Gastroesophageal sphincter (tissue), 3 donors: Measurements from ENCODE around the gene PCSK4.

Experiments used
- EP300 ChIP-seq: sonication (generic); formaldehyde crosslinking; IDR thresholded peaks from one replicate; pipeline ENCODE4 v1.6.1; 2017; ENCODE audit warnings: antibody characterized with exemption, mild to moderate bottlenecking
- POLR2A ChIP-seq, 2 donors: fragments of 450-650 bp; IDR thresholded peaks; one replicate each; pipeline ENCODE4 v1.6.1; 2017; ENCODE audit warnings: antibody characterized with exemption in 2 of 2, mild to moderate bottlenecking in 2 of 2, moderate library complexity in 1 of 2
- POLR2AphosphoS5 ChIP-seq: sonication (generic); formaldehyde crosslinking; IDR thresholded peaks from one replicate; pipeline ENCODE4 v1.6.1; 2017; ENCODE audit warnings: antibody characterized with exemption
- TF ChIP-seq, protein P1 (sequence below), 4 experiments: fragments of 200-600 bp in 2 of 4; fragments of 450-650 bp in 2 of 4; sonication (generic) in 1 of 4; IDR thresholded peaks; one replicate each; pipeline ENCODE4 v1.5.1; 2017 to 2019; ENCODE audit warnings: antibody characterized with exemption in 4 of 4, mild to moderate bottlenecking in 2 of 4, moderate library complexity in 2 of 4

DNA sequence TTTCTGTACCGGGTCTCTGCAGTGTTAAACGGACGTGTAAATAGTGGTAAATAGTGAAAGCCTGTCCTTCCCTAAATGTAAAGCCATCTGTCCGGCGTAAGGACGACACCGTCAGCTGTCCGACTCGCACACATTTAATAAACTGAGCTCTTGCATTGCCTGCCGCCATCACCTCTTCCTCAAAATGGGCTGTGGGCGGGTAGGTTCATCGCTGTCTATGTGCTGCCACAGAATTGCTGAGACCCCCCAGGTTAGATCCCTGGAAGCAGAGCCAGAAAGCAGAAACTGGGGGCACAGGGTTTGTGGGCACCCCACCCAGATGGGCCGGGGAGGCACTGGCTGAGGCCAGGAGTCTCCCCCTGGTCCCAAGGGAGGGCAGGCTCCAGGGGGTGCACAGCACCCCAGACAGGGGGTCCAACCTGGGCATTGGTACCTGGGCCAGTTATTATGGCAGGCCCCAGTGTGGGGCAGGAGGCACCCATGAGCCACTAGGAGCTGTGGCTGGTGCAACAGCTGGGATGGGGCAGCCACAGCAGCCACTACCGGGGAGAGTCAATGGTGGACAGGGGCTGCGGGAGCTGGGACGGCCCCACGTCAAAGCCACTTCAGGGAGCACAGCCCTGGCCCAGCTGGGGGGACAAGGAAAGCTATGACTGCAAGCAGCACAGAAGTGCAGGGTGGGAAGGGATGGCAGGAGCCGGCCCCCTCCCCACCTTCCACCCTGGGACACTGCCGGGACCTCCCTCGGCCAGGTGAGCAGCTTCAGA lies 16.9 kb downstream of the PCSK4 start:
- TF ChIP-seq, protein P1, sequence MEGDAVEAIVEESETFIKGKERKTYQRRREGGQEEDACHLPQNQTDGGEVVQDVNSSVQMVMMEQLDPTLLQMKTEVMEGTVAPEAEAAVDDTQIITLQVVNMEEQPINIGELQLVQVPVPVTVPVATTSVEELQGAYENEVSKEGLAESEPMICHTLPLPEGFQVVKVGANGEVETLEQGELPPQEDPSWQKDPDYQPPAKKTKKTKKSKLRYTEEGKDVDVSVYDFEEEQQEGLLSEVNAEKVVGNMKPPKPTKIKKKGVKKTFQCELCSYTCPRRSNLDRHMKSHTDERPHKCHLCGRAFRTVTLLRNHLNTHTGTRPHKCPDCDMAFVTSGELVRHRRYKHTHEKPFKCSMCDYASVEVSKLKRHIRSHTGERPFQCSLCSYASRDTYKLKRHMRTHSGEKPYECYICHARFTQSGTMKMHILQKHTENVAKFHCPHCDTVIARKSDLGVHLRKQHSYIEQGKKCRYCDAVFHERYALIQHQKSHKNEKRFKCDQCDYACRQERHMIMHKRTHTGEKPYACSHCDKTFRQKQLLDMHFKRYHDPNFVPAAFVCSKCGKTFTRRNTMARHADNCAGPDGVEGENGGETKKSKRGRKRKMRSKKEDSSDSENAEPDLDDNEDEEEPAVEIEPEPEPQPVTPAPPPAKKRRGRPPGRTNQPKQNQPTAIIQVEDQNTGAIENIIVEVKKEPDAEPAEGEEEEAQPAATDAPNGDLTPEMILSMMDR (IDR thresholded peaks at IDR 0.05): no peak
- TF ChIP-seq POLR2A (IDR thresholded peaks at IDR 0.05) (no peak), EP300 (no peak), POLR2AphosphoS5 (no peak)
